Activated CD4-positive, CD25-positive, alpha-beta regulatory T cell (primary cell): ENCODE measurements around the gene SHISAL1.
"Not testable (repeated sequence)": the region's sequence is repeated elsewhere in the genome, so short reads cannot be mapped to it uniquely, and the experiment has no call there.

Experiments used
- DNase-seq, 4 experiments: peaks; one replicate each; lab custom pipeline; 2025; lab: John Stamatoyannopoulos, UW

Gene SHISAL1

GRCh38 chr22:44328326-44328725 is 15.6 kb upstream of the SHISAL1 start:
- DNase-seq, result no peak

- no peak for DNase-seq
These were observed 13.7 kb upstream of the SHISAL1 start for GRCh38 chr22:44326491-44326885.

- DNase-seq, result no peak
These were observed 13.2 kb upstream of the SHISAL1 start for GRCh38 chr22:44325718-44326490.

GRCh38 chr22:44323140-44323790 is 10.5 kb upstream of the SHISAL1 start:
- DNase-seq, result not testable (repeated sequence)

- no peak for DNase-seq
These were observed 6.9 kb upstream of the SHISAL1 start for GRCh38 chr22:44319685-44320084.

GRCh38 chr22:44318751-44319150 is 6.0 kb upstream of the SHISAL1 start:
- DNase-seq, result no peak

- DNase-seq, result no peak
These were observed 5.3 kb upstream of the SHISAL1 start for GRCh38 chr22:44317886-44318637.

GRCh38 chr22:44317123-44317444 is 4.3 kb upstream of the SHISAL1 start:
- DNase-seq, result no peak

- DNase-seq, result no peak
These were observed 3.8 kb upstream of the SHISAL1 start for GRCh38 chr22:44316393-44317122.

GRCh38 chr22:44314425-44315067 is 1.8 kb upstream of the SHISAL1 start:
- DNase-seq, result no peak

GRCh38 chr22:44313385-44314006 is 745 bp upstream of the SHISAL1 start:
- DNase-seq, result no peak

- no peak for DNase-seq
These were observed 938 bp downstream of the SHISAL1 start for GRCh38 chr22:44311855-44312170.

GRCh38 chr22:44311104-44311854 is 1.5 kb downstream of the SHISAL1 start:
- no peak for DNase-seq

- DNase-seq, result no peak
These were observed 3.1 kb downstream of the SHISAL1 start for GRCh38 chr22:44309647-44310046.

GRCh38 chr22:44309137-44309536 is 3.6 kb downstream of the SHISAL1 start:
- no peak for DNase-seq

GRCh38 chr22:44307509-44308169 is 5.1 kb downstream of the SHISAL1 start:
- no peak for DNase-seq

GRCh38 chr22:44305888-44306287 is 6.9 kb downstream of the SHISAL1 start:
- DNase-seq, result no peak

- no peak for DNase-seq
These were observed 7.3 kb downstream of the SHISAL1 start for GRCh38 chr22:44305455-44305854.

GRCh38 chr22:44304911-44305310 is 7.8 kb downstream of the SHISAL1 start:
- DNase-seq, result no peak

- DNase-seq, result no peak
These were observed 8.4 kb downstream of the SHISAL1 start for GRCh38 chr22:44304354-44304753.
